ENCODE measurements around the gene FBXO3.
"Not testable (repeated sequence)": the region's sequence is repeated elsewhere in the genome, so short reads cannot be mapped to it uniquely, and the experiment has no call there.

FBXO3 gene

GRCh38 chr11:33772300-33772699 lies 2.0 kb downstream of the FBXO3 start:
- no peak for DNase-seq

- no peak for DNase-seq
Observed at GRCh38 chr11:33770236-33770635, 4.1 kb downstream of the FBXO3 start.

- no peak for DNase-seq
Observed at GRCh38 chr11:33769542-33769941, 4.8 kb downstream of the FBXO3 start.

- no peak for DNase-seq
Observed at GRCh38 chr11:33767624-33768023, 6.7 kb downstream of the FBXO3 start.

- no peak for DNase-seq
Observed at GRCh38 chr11:33766085-33766484, 8.2 kb downstream of the FBXO3 start.

GRCh38 chr11:33761471-33761870 lies 12.8 kb downstream of the FBXO3 start:
- no peak for DNase-seq

- DNase-seq, result no peak
Observed at GRCh38 chr11:33753304-33753967, 20.9 kb downstream of the FBXO3 start.

- DNase-seq, result no peak
Observed at GRCh38 chr11:33751878-33752277, 22.4 kb downstream of the FBXO3 start.

- DNase-seq, result no peak
Observed at GRCh38 chr11:33747979-33748378, 26.3 kb downstream of the FBXO3 start.

- no peak for DNase-seq
Observed at GRCh38 chr11:33743291-33743690, 31.0 kb downstream of the FBXO3 start.

GRCh38 chr11:33742249-33742851 lies 32.0 kb downstream of the FBXO3 start:
- DNase-seq, result no peak

- no peak for DNase-seq
Observed at GRCh38 chr11:33741806-33742205, 32.5 kb downstream of the FBXO3 start.

- DNase-seq, result no peak
Observed at GRCh38 chr11:33737362-33737821, 36.9 kb downstream of the FBXO3 start.

GRCh38 chr11:33736148-33736812 lies 38.0 kb downstream of the FBXO3 start, which contains the start of gene CD59:
TSS of gene CD59 (minus strand) at chr11:33736423. CDS start at chr11:33722445, 13,978 bp downstream.
- DNase-seq, result peak; percentile 91

GRCh38 chr11:33735271-33736147 lies 38.8 kb downstream of the FBXO3 start:
- peak; percentile 29 for DNase-seq

- no peak for DNase-seq
Observed at GRCh38 chr11:33734441-33735270, 39.7 kb downstream of the FBXO3 start.

- DNase-seq, result no peak
Observed at GRCh38 chr11:33733980-33734379, 40.3 kb downstream of the FBXO3 start.

GRCh38 chr11:33731723-33732531 lies 42.4 kb downstream of the FBXO3 start:
- peak; percentile 60 for DNase-seq

- DNase-seq, result no peak
Observed at GRCh38 chr11:33730716-33731115, 43.6 kb downstream of the FBXO3 start.

- DNase-seq, result not testable (repeated sequence)
Observed at GRCh38 chr11:33729072-33729664, 45.2 kb downstream of the FBXO3 start.

GRCh38 chr11:33727539-33727938 lies 46.8 kb downstream of the FBXO3 start:
- not testable (repeated sequence) for DNase-seq
